Measurements from ENCODE around the gene RNU1-2.
"Not testable (repeated sequence)": the region's sequence is repeated elsewhere in the genome, so short reads cannot be mapped to it uniquely, and the experiment has no call there.

Gene RNU1-2

DNA sequence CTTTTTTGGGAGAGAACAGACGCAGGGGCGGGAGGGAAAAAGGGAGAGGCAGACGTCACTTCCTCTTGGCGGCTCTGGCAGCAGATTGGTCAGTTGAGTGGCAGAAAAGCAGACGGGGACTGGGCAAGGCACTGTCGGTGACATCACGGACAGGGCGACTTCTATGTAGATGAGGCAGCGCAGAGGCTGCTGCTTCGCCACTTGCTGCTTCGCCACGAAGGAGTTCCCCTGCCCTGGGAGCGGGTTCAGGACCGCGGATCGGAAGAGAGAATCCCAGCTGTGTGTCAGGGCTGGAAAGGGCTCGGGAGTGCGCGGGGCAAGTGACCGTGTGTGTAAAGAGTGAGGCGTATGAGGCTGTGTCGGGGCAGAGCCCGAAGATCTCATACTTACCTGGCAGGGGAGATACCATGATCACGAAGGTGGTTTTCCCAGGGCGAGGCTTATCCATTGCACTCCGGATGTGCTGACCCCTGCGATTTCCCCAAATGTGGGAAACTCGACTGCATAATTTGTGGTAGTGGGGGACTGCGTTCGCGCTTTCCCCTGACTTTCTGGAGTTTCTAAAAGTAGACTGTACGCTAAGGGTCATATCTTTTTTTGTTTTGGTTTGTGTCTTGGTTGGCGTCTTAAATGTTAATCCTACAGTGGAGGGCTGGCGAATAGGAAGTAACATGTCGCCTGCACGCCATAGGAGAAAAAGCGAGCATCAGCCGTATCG, at the start of gene RNU1-2:
Gene RNU1-2, plus strand, starts transcription at position 383 of the 718 bp plus-strand sequence.
- H3K4me3 ChIP-seq (ENCODE audit: low read depth, low read length) = peak within 1 kb of the TSS; percentile 21

DNA sequence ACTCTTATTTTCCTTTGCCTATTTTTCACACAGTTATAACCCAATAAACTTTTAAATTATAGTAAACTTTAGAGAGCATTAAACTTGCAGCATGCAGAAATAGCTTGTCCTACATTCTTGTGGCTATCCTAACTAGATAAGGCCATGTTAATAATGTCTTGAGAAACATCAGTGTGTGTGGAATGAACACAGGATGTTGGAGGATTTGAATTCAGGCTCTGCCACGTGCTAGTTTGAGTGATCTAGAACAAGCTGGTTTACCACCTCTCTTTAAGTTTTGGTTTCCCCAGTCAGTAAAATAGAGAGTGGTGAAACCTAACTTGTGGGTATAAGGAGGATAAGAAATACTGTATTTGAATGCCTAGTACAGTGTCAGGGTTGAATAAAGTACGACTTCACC, 39.6 kb upstream of the RNU1-2 start:
- H3K4me3 ChIP-seq (ENCODE audit: low read depth, low read length) = not testable (repeated sequence)

DNA sequence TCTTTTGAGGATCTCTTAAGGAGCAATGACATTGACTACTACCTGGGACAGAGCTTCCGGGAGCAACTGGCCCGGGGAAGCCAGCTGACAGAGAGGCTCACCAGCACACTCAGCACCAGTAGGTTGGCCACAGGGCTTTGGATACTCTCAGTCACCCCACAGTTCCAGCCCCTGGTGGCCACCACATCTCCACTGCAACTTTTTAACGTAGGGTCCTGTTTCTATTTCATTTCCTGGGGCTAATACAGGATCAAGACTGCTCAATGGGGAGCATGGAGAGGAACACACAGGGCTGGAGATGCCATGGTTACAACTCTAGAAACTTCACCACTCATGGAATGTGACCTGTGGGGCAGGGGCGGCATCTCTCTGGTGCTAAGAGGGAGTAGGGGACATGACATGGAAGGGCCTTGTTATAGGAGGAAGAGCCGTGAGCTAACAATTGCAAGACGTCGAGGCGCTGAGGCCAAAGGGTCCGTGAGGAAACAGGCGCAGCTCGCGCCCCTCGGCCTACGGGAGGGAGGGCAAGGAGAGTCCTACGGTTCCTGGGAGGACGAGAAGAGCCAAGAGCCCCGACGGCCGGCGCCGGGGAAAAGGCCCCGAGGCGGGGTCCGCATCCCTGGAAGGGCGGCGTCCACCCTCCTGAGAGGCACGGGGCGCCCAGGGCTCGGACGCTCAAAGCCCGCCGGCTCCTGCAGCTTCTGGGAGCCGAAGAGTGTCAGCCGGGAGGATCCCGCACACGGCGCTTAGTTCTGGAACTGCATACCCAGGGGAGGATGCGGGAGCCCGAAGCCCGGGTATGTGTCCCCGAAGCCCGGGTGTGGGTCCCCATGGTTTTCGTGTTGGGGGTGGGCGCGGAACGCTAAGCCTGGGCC, 36.4 kb upstream of the RNU1-2 start:
- not testable (repeated sequence) for H3K4me3 ChIP-seq (ENCODE audit: low read depth, low read length)

DNA sequence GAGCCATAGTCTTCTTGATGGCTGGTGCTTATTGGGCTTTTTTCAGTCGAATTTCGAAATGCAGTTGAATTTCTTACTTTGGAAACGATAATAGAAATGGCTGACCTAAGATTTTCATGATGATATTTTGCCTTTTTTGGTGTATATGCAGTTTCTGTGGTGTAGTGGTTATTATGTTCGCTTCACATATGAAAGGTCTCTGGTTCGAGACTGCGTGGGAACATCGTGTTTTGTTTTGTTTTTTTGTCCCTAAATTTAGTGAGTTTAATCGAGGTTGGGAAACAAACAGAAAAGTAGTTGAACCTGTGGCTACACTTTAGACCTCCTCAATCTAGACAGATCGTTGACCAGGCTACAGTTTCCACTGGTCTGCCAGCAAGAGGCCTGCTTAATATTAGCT, 35.7 kb upstream of the RNU1-2 start:
- not testable (repeated sequence) for H3K4me3 ChIP-seq (ENCODE audit: low read depth, low read length)

DNA sequence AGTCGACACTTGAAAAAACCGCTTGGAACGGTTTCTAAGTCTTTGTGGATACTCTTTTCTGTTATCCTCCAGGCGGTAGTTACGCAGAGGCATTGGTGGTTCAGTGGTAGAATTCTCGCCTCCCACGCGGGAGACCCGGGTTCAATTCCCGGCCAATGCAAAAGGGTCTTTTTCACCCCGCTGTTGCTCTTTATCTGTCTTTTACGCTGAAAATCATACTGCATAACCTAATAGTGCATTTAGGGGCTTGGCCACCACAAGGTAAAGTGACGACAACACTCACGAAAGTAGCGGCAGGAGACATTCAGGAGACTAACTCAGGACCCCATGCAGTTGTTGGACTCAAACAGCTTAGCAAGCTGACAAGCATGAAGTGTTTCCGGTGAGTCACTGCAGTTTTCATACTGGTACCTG, 33.9 kb upstream of the RNU1-2 start:
- not testable (repeated sequence) for H3K4me3 ChIP-seq (ENCODE audit: low read depth, low read length)

DNA sequence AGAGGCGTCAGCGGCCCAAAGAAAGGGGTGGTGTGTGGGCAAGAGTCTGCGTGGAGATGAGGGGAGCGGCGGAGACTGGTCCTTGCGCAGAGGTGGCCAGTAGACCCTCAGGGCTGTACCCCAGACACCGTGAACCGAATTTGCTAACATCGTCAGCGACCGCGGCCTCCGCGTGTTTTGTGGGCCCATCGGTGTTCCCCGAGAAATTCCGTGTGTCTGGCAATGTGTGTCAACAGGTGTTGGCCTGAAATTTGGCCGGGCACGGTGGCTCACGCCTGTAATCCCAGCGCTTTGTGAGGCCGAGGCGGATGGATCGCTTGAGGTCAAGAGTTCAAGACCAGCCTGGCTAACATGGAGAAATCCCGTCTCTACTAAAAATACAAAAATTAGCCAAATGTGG, 33.4 kb upstream of the RNU1-2 start:
- not testable (repeated sequence) for H3K4me3 ChIP-seq (ENCODE audit: low read depth, low read length)

DNA sequence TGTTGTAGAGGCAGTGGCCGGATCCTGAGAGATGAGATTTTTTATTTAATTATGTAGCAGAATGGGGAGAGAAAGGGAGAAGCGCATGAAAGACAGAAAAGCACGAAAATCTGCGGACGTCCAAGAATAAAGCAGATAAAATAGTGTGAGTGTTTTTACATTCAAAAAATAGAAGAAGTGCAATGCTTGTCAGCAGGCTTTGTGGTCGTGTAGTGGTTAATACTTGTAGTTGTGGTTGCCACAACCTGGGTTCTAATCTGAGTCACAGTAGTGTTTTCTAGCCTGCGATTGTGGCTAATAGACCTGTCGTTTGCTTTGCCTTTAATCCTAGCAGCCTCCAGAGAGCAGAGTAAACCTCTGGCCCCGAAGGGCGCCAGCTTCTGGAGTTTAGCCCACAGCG, 32.8 kb upstream of the RNU1-2 start:
- not testable (repeated sequence) for H3K4me3 ChIP-seq (ENCODE audit: low read depth, low read length)

DNA sequence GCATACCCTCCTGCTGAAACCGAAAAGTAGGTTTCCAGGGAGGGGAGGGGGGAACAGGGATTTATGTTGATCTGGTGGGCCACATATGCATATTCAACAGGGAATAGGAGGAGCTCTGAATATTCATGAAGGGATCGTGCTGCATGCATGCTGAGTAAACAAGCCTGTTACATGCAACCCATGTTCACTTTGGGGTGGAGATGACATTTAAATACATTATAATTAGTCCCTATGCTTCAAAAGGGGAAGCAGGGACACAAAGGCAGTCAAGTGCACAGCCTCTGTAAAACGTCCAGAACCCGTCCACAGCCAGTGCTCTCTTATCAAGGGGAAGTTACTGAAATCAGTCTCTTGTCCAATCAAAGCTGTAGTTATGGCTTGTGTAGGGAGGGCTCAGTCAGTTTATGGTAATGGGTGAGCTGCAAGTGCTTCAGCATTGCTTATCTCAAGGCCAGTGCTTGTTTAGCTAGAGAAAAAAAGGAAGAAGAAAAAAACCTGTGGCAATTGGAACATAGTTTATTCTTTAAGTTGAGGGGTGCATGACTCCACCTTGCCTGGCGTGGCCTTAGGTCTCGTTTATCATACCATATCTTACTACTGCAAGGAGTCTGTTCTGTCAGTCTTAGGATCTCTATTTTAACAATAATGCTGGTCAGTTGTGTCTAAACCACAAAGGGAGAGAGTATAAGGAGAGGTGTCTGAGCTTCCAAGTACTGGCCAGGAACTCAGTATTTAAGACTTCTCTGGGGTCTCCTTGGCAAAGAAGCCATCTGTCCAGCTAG, 28.7 kb upstream of the RNU1-2 start:
- not testable (repeated sequence) for H3K4me3 ChIP-seq (ENCODE audit: low read depth, low read length)

DNA sequence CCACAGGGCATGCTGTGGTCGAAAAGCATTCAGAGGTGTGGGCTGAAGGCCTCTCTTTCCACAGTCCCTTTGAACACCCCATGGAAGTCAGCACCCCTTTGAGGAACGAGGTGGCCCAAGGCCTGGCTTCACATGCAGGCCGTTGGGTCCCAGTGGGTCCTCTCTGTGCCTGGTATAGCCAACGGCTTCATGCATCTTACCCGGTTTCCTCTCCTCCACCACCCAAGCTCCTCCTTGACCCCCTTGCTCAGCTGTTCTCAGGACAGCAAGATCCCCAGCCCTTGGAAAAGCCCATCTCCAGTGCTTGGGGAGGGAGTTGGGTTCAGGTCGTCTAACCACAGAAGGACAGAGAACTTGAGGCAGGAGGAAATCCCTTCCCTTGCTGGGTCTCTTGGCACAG, 27.0 kb upstream of the RNU1-2 start:
- H3K4me3 ChIP-seq (ENCODE audit: low read depth, low read length) = not testable (repeated sequence)

DNA sequence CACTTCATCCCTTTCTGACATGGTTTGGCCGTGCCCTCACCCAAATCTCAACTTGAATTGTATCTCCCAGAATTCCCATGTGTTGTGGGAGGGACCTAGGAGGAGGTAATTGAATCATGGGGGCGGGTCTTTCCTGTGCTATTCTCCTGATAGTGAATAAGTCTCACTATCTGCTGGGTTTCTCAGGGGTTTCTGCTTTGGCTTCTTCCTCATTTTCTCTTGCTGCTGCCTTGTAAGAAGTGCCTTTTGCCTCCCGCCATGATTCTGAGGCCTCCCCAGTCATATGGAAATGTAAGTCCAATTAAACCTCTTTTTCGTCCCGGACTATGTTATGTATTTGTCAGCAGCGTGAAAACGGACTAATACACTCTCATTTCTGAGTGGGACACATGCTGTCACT, 25.8 kb upstream of the RNU1-2 start:
- not testable (repeated sequence) for H3K4me3 ChIP-seq (ENCODE audit: low read depth, low read length)

DNA sequence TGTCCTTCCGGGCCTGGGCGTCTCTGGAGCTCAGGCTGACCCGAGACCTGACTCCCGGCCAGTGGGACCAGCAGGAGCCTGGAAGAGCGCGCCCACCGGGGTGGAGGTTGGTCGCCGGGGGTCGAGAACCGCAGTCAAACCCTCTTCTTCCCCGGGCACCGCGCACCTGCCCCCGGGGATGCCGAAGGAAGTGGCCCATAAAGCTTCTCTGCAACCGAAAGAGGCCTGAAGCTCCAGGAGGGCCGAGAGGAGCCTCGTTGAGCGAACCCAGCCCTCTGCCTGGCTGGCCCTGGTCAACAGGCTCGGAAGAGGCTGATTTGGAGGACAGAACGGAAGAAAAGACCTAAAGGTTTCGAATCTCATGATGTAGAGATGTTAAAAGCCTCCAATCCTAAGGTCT, 24.6 kb upstream of the RNU1-2 start:
- not testable (repeated sequence) for H3K4me3 ChIP-seq (ENCODE audit: low read depth, low read length)

DNA sequence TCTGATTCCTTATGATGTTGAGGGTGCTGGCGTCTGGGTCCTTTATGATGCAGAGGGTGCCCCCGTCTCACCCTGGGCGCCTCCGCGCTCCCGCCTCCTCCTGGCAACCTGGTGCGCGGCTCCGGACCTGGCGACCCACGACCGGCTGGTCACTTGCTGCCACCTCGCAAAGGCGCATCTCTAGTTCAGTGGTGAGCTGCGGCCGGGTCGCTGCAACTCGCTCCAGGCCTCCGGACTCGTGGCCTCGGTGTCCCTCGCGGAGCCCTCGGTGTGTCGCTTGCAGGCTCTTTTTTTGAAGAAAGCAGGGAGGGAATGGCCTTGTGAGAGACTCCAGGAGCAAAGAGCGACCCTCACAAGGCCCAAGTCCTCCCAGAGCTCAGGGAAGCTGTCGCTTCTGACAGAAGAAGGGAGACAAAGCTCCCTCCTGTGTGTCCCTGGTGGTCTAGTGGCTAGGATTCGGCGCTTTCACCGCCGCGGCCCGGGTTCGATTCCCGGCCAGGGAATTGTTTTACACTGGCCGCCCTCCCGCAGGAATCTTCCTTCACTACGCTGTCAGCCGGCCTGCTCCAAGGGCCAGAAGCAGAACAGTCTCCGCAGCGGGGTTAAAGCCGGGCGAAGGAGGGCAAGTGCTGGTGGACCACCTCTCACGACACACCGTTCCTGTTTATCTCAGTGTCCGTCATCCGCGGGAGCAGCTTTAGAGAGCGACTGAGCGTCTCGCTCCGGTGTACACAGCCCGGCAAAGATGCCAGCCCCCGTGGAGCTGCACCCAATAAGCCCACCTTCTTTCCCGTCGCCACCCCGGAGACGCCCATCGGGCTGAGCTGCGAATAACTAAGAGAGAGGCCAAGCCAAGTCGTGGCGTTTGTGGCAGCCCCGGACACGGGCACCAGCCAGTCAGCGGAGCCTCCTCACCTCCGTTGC, 23.4 kb upstream of the RNU1-2 start:
- H3K4me3 ChIP-seq (ENCODE audit: low read depth, low read length) = not testable (repeated sequence)

DNA sequence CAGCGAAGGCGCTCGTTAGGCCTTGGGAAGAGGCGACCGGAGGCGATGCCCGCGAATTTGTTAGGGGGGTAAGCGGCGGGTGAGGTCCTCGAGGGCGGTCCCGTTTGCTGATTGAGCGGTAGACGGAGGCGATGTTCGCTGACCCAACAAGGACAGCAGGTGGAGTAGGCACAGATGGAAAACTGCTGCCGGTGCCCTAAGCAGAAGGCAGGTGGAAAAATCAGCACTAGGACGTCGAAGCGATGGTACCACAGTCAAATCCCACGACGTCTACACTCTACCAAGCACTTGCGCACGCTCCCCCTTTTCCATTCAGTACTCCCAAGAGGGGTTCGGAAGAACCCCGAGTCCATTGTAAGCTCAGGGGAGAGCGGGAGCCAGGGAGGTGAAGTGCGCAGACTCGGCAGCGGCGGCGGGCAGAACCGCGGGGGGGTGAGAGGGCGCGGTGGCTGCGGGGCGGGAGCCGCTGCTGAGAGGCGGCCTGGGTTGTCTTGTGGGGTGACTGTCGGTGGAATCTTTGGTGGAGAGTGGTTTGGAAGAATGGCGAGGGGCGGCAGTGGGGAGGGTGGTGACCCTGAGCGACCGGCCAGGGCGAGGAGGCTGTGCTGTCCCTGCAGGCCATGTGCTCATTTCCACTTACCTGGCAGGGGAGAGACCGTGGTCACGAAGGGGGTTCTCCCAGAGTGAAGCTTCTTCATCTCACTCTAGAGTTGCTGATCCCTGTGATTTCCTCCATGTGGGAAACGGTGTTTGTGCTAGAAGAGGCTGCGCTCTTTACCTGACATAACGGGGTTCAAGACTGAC, 22.5 kb upstream of the RNU1-2 start:
- not testable (repeated sequence) for H3K4me3 ChIP-seq (ENCODE audit: low read depth, low read length)

DNA sequence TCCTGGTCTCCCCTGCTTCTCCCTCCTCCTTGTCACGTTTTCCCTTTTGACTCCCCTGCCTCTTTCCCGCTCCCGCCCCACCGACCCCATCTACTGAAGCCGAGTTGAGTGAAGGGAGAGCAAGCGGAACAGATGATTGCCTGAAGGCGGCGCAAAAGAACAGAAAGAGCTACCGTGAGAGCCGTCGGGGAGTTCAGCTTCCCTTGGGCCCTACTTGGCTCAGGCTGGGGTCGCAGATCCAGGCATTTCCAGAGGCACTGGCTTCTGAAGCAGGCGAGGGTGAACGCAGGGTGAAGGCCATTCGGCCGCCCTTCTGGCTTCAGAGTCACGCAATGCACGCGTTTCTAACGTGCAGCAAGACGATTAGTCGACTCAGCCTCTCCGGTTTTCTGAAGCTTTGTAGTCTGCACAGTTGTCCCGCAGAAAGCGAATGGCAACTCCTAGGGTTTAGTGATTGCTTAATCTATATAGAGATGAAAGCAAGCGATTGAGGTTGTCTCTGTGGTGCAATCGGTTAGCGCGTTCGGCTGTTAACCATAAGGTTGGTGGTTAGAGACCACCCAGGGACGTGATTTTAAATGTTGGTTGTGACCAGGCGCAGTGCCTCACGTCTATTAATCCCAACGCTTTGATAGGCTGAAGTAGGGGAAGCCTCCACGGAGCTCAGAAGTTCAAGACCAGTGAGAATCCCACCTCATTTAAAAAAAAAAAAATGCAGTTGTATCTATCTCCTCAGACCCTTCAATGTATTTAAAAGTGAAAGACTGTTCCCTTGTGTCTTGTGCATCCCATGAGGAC, 20.6 kb upstream of the RNU1-2 start:
- not testable (repeated sequence) for H3K4me3 ChIP-seq (ENCODE audit: low read depth, low read length)

DNA sequence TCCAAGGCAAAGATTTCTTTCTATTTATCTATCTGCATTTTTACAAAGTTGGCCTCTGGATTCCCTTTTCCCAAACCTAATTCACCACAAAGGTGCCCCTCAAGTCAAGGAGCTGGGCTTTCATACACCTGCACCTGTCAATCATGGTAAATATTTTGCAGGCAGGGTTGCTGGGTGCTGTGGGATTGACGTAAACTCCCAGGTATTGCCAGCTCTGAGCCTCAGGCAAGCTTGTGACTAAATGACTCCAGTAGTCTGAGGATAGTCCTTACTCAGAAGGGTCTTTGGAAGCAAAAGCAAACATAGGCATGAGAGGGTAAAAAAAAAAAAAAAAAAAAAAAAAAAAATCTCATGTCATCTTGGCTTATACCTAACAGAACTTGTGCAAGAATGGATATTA, 14.0 kb upstream of the RNU1-2 start:
- H3K4me3 ChIP-seq (ENCODE audit: low read depth, low read length) = not testable (repeated sequence)
